ENCODE data around the gene GK.

DNA sequence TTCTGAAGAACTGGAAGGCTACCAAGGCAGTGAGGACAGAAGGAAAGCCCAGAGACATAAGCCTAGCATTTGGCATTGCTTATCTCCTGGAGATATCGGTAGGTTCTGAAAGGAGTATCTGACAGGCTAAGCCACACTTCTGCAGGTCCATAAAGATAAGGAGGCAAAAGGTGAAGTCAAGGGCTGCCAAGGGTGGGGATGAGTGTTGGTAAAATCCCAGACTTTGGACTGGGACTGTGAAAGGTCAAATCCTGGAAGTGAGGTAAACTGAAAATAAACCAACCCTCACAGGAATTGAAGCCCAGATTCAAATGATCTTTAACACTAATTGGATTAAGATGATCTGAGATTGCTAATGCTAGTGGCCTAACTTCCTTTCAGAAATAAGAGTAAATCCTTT is 27.4 kb downstream of the GK start:
- TF ChIP-seq, protein P1, sequence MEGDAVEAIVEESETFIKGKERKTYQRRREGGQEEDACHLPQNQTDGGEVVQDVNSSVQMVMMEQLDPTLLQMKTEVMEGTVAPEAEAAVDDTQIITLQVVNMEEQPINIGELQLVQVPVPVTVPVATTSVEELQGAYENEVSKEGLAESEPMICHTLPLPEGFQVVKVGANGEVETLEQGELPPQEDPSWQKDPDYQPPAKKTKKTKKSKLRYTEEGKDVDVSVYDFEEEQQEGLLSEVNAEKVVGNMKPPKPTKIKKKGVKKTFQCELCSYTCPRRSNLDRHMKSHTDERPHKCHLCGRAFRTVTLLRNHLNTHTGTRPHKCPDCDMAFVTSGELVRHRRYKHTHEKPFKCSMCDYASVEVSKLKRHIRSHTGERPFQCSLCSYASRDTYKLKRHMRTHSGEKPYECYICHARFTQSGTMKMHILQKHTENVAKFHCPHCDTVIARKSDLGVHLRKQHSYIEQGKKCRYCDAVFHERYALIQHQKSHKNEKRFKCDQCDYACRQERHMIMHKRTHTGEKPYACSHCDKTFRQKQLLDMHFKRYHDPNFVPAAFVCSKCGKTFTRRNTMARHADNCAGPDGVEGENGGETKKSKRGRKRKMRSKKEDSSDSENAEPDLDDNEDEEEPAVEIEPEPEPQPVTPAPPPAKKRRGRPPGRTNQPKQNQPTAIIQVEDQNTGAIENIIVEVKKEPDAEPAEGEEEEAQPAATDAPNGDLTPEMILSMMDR (IDR thresholded peaks at IDR 0.05; ENCODE audit: insufficient read depth, low read length) = no peak
- TF ChIP-seq, protein P2, sequence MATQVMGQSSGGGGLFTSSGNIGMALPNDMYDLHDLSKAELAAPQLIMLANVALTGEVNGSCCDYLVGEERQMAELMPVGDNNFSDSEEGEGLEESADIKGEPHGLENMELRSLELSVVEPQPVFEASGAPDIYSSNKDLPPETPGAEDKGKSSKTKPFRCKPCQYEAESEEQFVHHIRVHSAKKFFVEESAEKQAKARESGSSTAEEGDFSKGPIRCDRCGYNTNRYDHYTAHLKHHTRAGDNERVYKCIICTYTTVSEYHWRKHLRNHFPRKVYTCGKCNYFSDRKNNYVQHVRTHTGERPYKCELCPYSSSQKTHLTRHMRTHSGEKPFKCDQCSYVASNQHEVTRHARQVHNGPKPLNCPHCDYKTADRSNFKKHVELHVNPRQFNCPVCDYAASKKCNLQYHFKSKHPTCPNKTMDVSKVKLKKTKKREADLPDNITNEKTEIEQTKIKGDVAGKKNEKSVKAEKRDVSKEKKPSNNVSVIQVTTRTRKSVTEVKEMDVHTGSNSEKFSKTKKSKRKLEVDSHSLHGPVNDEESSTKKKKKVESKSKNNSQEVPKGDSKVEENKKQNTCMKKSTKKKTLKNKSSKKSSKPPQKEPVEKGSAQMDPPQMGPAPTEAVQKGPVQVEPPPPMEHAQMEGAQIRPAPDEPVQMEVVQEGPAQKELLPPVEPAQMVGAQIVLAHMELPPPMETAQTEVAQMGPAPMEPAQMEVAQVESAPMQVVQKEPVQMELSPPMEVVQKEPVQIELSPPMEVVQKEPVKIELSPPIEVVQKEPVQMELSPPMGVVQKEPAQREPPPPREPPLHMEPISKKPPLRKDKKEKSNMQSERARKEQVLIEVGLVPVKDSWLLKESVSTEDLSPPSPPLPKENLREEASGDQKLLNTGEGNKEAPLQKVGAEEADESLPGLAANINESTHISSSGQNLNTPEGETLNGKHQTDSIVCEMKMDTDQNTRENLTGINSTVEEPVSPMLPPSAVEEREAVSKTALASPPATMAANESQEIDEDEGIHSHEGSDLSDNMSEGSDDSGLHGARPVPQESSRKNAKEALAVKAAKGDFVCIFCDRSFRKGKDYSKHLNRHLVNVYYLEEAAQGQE (IDR thresholded peaks at IDR 0.05; ENCODE audit: insufficient replicate concordance, low read depth) = no peak
- TF ChIP-seq GABPA (IDR thresholded peaks at IDR 0.05; ENCODE audit: low read depth) = no peak
- TF ChIP-seq POLR2AphosphoS5 (IDR thresholded peaks at IDR 0.05; ENCODE audit: low read depth) = no peak
